PFSK-1 (cell line): ENCODE results near the gene PLEKHG4B.

Source experiments
- FOXP2 ChIP-seq: optimal IDR thresholded peaks from 2 replicates; pipeline ENCODE3; 2011; ENCODE audit warnings: borderline replicate concordance, control low read depth, inconsistent platforms; ENCODE audit not compliant: insufficient read depth; ENCODE audit errors: extremely low read length, extremely low read depth
- POLR2AphosphoS5 ChIP-seq: IDR thresholded peaks from 2 replicates; pipeline ENCODE4 v1.6.1; 2012; ENCODE audit warnings: low read depth, mild to moderate bottlenecking, control low read depth, low read length, moderate library complexity
- REST ChIP-seq, 2 experiments: IDR thresholded peaks; 2 replicates each; pipeline versions ENCODE4 v1.6.1 to v1.8.0; 2011 to 2012; ENCODE audit warnings: low read depth in 2 of 2, low read length in 2 of 2, control low read depth in 1 of 2, inconsistent platforms in 1 of 2, mild to moderate bottlenecking in 1 of 2, moderate library complexity in 1 of 2; ENCODE audit not compliant: insufficient read depth in 1 of 2
- SIN3A ChIP-seq: IDR thresholded peaks from 2 replicates; pipeline ENCODE4 v1.6.1; 2012; ENCODE audit warnings: mild to moderate bottlenecking, low read length, moderate library complexity, borderline replicate concordance; ENCODE audit not compliant: insufficient read depth
- TAF1 ChIP-seq: IDR thresholded peaks from 2 replicates; pipeline ENCODE4 v1.6.1; 2012; ENCODE audit warnings: low read length, control low read depth, borderline replicate concordance; ENCODE audit not compliant: insufficient read depth

GRCh38 chr5:125815-126214 lies 33.8 kb downstream of the PLEKHG4B start:
- TF ChIP-seq POLR2AphosphoS5 = no peak
- TF ChIP-seq TAF1 = no peak
- TF ChIP-seq REST (IDR thresholded peaks at IDR 0.05; ENCODE audit: insufficient read depth in 1 of 2, low read depth in 2 of 2, low read length in 2 of 2) = no peak
- no peak for TF ChIP-seq SIN3A
- no peak for TF ChIP-seq FOXP2
